Measurements from ENCODE around the gene ZFAND3. TPM values are rescaled to one million over a fixed set of nuclear protein-coding genes. Genes with fewer than 3 reads are reported as not detected.
A peak's percentile ranks its signal among the peaks of the same experiment; 100 is the strongest.

The ZFAND3 gene
- total RNA-seq, 1 experiment from 2014 or later = 75.0 TPM

- intact Hi-C loops (cut with micrococcal nuclease; ENCODE audit: unreplicated experiment) = no loop called here
- H3K9me3 Mint-ChIP-seq (ENCODE audit: low read depth, unreplicated experiment) = no peaks in the 10 kb centered on the region
- DNase-seq = no peak
- CTCF ChIA-PET = no interaction called here
- no peaks in the 10 kb centered on the region for H3K27me3 Mint-ChIP-seq (ENCODE audit: unreplicated experiment)
- no TSS peak for BruUV-seq (replicated peaks)
- H3K36me3 Mint-ChIP-seq (ENCODE audit: insufficient read depth, unreplicated experiment) = peaks cover 11% of the 10 kb centered on the region
- peaks cover 42% of the 10 kb centered on the region for H3K4me1 Mint-ChIP-seq (ENCODE audit: low read depth, unreplicated experiment)
- H3K27ac Mint-ChIP-seq (ENCODE audit: unreplicated experiment) = peak overlapping the region; percentile 44
- H3K4me3 Mint-ChIP-seq (ENCODE audit: low read depth, unreplicated experiment) = no peak overlapping the region
- no peak for TF ChIP-seq CTCF (IDR thresholded peaks at IDR 0.05; ENCODE audit: unreplicated experiment)
Observed at GRCh38 chr6:37840940-37841300, 21.4 kb downstream of the ZFAND3 start.

GRCh38 chr6:37845026-37845911 is 25.7 kb downstream of the ZFAND3 start:
- Mint-ChIP-seq H3K36me3 (ENCODE audit: insufficient read depth, unreplicated experiment) (peaks cover 5% of the 10 kb centered on the region), H3K27ac (ENCODE audit: unreplicated experiment) (peak overlapping the region; percentile 16), H3K4me1 (ENCODE audit: low read depth, unreplicated experiment) (peaks cover 51% of the 10 kb centered on the region), H3K9me3 (ENCODE audit: low read depth, unreplicated experiment) (no peaks in the 10 kb centered on the region), H3K27me3 (ENCODE audit: unreplicated experiment) (no peaks in the 10 kb centered on the region), H3K4me3 (ENCODE audit: low read depth, unreplicated experiment) (no peak overlapping the region)
- no TSS peak for BruUV-seq (replicated peaks)
- intact Hi-C loops (cut with micrococcal nuclease; ENCODE audit: unreplicated experiment) = no loop called here
- no peak for DNase-seq
- CTCF ChIA-PET = interaction anchor here (0.8 to 2.3 kb wide), 5 partner anchors 13 to 63 kb away, joined by 3 to 7 read pairs (median 5); no protein-coding TSS in a partner anchor
- no peak for TF ChIP-seq CTCF (IDR thresholded peaks at IDR 0.05; ENCODE audit: unreplicated experiment)

- CTCF ChIA-PET = interaction anchor here (0.7 to 2.3 kb wide), 6 partner anchors 13 to 63 kb away, joined by 3 to 7 read pairs (median 4); partner anchors contain the start of gene ZFAND3
- Mint-ChIP-seq H3K27ac (ENCODE audit: unreplicated experiment) (no peak overlapping the region), H3K4me1 (ENCODE audit: low read depth, unreplicated experiment) (peaks cover 49% of the 10 kb centered on the region), H3K36me3 (ENCODE audit: insufficient read depth, unreplicated experiment) (peaks cover 10% of the 10 kb centered on the region), H3K4me3 (ENCODE audit: low read depth, unreplicated experiment) (no peak overlapping the region), H3K27me3 (ENCODE audit: unreplicated experiment) (no peaks in the 10 kb centered on the region), H3K9me3 (ENCODE audit: low read depth, unreplicated experiment) (no peaks in the 10 kb centered on the region)
- no peak for DNase-seq
- TF ChIP-seq CTCF (IDR thresholded peaks at IDR 0.05; ENCODE audit: unreplicated experiment) = no peak
- BruUV-seq (replicated peaks) = no TSS peak
- intact Hi-C loops (cut with micrococcal nuclease; ENCODE audit: unreplicated experiment) = no loop called here
Observed at GRCh38 chr6:37845930-37846329, 26.4 kb downstream of the ZFAND3 start.

GRCh38 chr6:37847704-37848103 is 28.2 kb downstream of the ZFAND3 start:
- CTCF ChIA-PET = interaction anchor here (0.6 kb wide), 1 partner anchor 672 kb away, joined by 3 read pairs; no protein-coding TSS in a partner anchor
- BruUV-seq (replicated peaks) = no TSS peak

More at GRCh38 chr6:37847704-37848103, 28.2 kb downstream of the ZFAND3 start:
- H3K9me3 Mint-ChIP-seq (ENCODE audit: low read depth, unreplicated experiment) = no peaks in the 10 kb centered on the region
- H3K36me3 Mint-ChIP-seq (ENCODE audit: insufficient read depth, unreplicated experiment) = peaks cover 18% of the 10 kb centered on the region
- H3K27me3 Mint-ChIP-seq (ENCODE audit: unreplicated experiment) = no peaks in the 10 kb centered on the region
- DNase-seq = no peak
- H3K4me1 Mint-ChIP-seq (ENCODE audit: low read depth, unreplicated experiment) = peaks cover 59% of the 10 kb centered on the region
- no peak for TF ChIP-seq CTCF (IDR thresholded peaks at IDR 0.05; ENCODE audit: unreplicated experiment)
- H3K27ac Mint-ChIP-seq (ENCODE audit: unreplicated experiment) = no peak overlapping the region
- H3K4me3 Mint-ChIP-seq (ENCODE audit: low read depth, unreplicated experiment) = no peak overlapping the region
- intact Hi-C loops (cut with micrococcal nuclease; ENCODE audit: unreplicated experiment) = no loop called here

Measured in Calu3 (cell line).